MCF 10A (cell line): ENCODE results near the gene TMEM253. TPM values are rescaled to one million over a fixed set of nuclear protein-coding genes. Genes with fewer than 3 reads are reported as not detected.

Experiments
- BruUV-seq: library from RNA; stranded (reverse); fragments of 400-500 nt; replicated peaks from 2 replicates; lab custom pipeline; 2021; lab: Mats Ljungman, UMichigan
- CTCF ChIA-PET: fragments of 300-600 bp; sonication (Branson Sonifier 250); formaldehyde crosslinking; extraction: SDS; loops from one replicate; lab custom pipeline; 2021; ENCODE audit warnings: antibody characterized with exemption, inconsistent platforms; lab: Yijun Ruan, JAX
- POLR2A ChIA-PET: fragments of 300-600, 350-650 bp; sonication (Branson Sonifier 250); formaldehyde crosslinking; extraction: SDS; loops from one replicate; lab custom pipeline; 2020; ENCODE audit warnings: antibody characterized with exemption, inconsistent platforms; lab: Yijun Ruan, JAX
- DNase-seq: peaks from one replicate; pipeline ENCODE4 v3.0.0-alpha.2; 2018; ENCODE audit not compliant: unreplicated experiment
- H3K27ac Mint-ChIP-seq: one replicate; pipeline ENCODE4 v1.8.0; 2022; ENCODE audit warnings: mild to moderate bottlenecking, low read depth, mixed read lengths; ENCODE audit not compliant: unreplicated experiment
- H3K27me3 Mint-ChIP-seq: one replicate; pipeline ENCODE4 v1.8.0; 2022; ENCODE audit warnings: mixed read lengths; ENCODE audit not compliant: insufficient read depth, unreplicated experiment
- H3K36me3 Mint-ChIP-seq: one replicate; pipeline ENCODE4 v1.8.0; 2022; ENCODE audit warnings: mild to moderate bottlenecking, moderate library complexity, mixed read lengths; ENCODE audit not compliant: insufficient read depth, unreplicated experiment
- H3K4me1 Mint-ChIP-seq: one replicate; pipeline ENCODE4 v1.8.0; 2022; ENCODE audit warnings: mixed read lengths; ENCODE audit not compliant: insufficient read depth, unreplicated experiment
- H3K4me3 Mint-ChIP-seq: one replicate; pipeline ENCODE4 v1.8.0; 2022; ENCODE audit warnings: mild to moderate bottlenecking, moderate library complexity, mixed read lengths; ENCODE audit not compliant: unreplicated experiment
- H3K9me3 Mint-ChIP-seq: one replicate; pipeline ENCODE4 v1.8.0; 2022; ENCODE audit warnings: mixed read lengths; ENCODE audit not compliant: unreplicated experiment
- intact Hi-C: fragments of 100-400 bp; cut with micrococcal nuclease; formaldehyde crosslinking; loops from 2 replicates; pipeline ENCODE4 v1.14.1; 2022
- total RNA-seq: library from RNA; stranded (reverse); gene quantifications from 2 replicates; pipeline ENCODE4 v1.2.3, GENCODE V29; 2022
- TF ChIP-seq, protein P1 (sequence below): fragments of 200-600 bp; IDR thresholded peaks from one replicate; pipeline ENCODE4 v1.8.0; 2022; ENCODE audit warnings: antibody characterized with exemption, mild to moderate bottlenecking; ENCODE audit not compliant: unreplicated experiment

Gene TMEM253
- total RNA-seq, 1 experiment from 2014 or later: 1.6 TPM

DNA sequence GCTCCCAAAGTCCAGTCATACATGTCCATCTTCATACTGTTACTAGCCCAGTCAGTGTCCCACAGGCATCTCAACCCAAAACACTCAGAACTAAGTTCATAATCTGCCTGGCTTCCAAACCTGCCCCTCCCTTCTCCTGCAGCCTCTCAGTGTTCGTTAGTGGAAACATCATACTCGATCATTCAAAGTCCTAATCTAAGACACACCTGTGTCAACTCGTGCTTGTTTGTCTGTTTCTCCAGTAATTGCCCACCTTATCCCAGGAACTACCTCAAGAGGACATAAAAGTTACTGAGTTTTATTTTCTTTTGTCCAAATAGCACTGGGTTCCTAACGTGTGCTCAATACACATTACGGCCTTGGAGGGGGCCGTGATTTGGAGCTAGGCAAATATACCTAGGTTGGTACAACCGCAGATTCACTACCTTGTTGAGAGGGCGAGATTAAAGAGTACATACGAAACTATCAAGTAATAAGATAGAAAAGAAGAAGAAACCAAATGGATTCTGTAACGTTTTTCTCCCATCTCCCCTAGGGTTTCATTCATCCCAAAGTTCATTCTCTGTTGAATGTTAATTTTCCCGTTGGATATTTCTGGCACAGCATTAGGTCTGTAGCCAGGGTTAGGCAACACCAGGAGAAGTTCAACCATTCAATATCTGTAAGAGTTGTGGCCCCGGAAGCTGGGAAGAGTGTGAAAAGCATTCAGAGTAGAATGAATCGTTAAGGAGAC, 40.1 kb upstream of the TMEM253 start:
- ChIA-PET CTCF (interaction anchor here (0.8 to 4.6 kb wide), 2 partner anchors 32 to 44 kb away, joined by 6 to 39 read pairs; no protein-coding TSS in a partner anchor), POLR2A (no interaction called here)
- Mint-ChIP-seq H3K9me3 (no peaks in the 10 kb centered on the region), H3K36me3 (no peaks in the 10 kb centered on the region), H3K27ac (no peak overlapping the region), H3K4me1 (peaks cover 5% of the 10 kb centered on the region), H3K27me3 (peaks cover 8% of the 10 kb centered on the region), H3K4me3 (no peak overlapping the region)
- TF ChIP-seq, protein P1, sequence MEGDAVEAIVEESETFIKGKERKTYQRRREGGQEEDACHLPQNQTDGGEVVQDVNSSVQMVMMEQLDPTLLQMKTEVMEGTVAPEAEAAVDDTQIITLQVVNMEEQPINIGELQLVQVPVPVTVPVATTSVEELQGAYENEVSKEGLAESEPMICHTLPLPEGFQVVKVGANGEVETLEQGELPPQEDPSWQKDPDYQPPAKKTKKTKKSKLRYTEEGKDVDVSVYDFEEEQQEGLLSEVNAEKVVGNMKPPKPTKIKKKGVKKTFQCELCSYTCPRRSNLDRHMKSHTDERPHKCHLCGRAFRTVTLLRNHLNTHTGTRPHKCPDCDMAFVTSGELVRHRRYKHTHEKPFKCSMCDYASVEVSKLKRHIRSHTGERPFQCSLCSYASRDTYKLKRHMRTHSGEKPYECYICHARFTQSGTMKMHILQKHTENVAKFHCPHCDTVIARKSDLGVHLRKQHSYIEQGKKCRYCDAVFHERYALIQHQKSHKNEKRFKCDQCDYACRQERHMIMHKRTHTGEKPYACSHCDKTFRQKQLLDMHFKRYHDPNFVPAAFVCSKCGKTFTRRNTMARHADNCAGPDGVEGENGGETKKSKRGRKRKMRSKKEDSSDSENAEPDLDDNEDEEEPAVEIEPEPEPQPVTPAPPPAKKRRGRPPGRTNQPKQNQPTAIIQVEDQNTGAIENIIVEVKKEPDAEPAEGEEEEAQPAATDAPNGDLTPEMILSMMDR: no peak
- intact Hi-C loops: loop anchor here (10.0 kb wide), 1 partner anchor 74 kb away; no protein-coding TSS in a partner anchor
- DNase-seq: no peak
- BruUV-seq: no TSS peak

DNA sequence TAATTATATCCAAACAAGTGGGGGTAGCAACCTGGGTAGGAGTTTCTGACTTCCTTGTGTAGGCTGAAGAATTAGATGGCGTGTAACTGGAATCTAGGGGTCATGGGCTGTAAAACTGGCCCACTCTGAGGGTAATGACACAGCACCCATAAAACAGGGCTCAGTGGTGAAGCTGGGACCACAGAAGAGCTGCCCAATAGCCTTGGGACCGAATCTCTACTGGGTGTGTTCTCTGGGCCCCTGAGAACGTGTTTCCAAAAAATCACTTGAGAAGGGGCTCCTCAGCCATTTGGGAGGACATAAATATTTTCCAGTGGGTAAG, 39.6 kb upstream of the TMEM253 start:
- no peaks in the 10 kb centered on the region for H3K36me3 Mint-ChIP-seq
- H3K9me3 Mint-ChIP-seq: no peaks in the 10 kb centered on the region
- no peak overlapping the region for H3K4me3 Mint-ChIP-seq
- DNase-seq: no peak
- intact Hi-C loops: loop anchor here (10.0 kb wide), 1 partner anchor 73 kb away; no protein-coding TSS in a partner anchor
- peaks cover 5% of the 10 kb centered on the region for H3K4me1 Mint-ChIP-seq
- POLR2A ChIA-PET: interaction anchor here (0.7 kb wide), 1 partner anchor 11 kb away, joined by 4 read pairs; no protein-coding TSS in a partner anchor
- TF ChIP-seq, protein P1: no peak
- BruUV-seq: no TSS peak
- H3K27me3 Mint-ChIP-seq: peaks cover 11% of the 10 kb centered on the region
- CTCF ChIA-PET: interaction anchor here (1.3 to 4.6 kb wide), 4 partner anchors 13 to 46 kb away, joined by 6 to 39 read pairs (median 11); no protein-coding TSS in a partner anchor
- H3K27ac Mint-ChIP-seq: no peak overlapping the region

DNA sequence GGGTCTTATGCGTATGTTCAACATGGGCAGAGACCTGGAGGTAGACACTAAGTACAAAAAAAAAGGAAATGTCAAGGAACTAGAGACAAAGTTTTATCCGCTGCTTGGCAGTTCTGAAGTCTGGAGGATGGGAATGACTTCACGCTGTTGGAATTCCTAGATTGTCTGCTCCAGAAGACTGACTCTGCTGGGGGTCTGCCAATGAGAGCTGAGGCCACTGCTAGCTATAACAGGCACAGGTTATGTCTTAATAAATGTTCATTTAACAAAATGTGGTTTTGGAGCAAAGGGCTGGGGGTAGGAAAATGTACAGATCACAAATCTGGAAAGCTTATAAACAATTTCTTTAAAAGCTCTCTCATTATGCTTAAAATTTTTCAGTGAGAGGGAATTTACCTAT, 37.4 kb upstream of the TMEM253 start:
- Mint-ChIP-seq H3K4me3 (no peak overlapping the region), H3K27ac (no peak overlapping the region)
- CTCF ChIA-PET: interaction anchor here (0.6 to 4.6 kb wide), 8 partner anchors 15 to 722 kb away, joined by 3 to 39 read pairs (median 6); no protein-coding TSS in a partner anchor

More for the DNA sequence above, 37.4 kb upstream of the TMEM253 start:
- BruUV-seq: no TSS peak
- TF ChIP-seq, protein P1: no peak
- H3K9me3 Mint-ChIP-seq: no peaks in the 10 kb centered on the region
- peaks cover 7% of the 10 kb centered on the region for H3K4me1 Mint-ChIP-seq
- H3K36me3 Mint-ChIP-seq: no peaks in the 10 kb centered on the region
- intact Hi-C loops: loop anchor here (10.0 kb wide), 1 partner anchor 71 kb away; no protein-coding TSS in a partner anchor
- peaks cover 11% of the 10 kb centered on the region for H3K27me3 Mint-ChIP-seq
- peak; percentile 31 for DNase-seq
- POLR2A ChIA-PET: interaction anchor here (0.7 to 0.9 kb wide), 4 partner anchors 10 to 448 kb away, joined by 3 to 4 read pairs (median 4); partner anchors contain the start of genes METTL3 and RNASE7
